ENCODE results near the gene FHL1.

Gene FHL1

GRCh38 chrX:136185401-136186022, 38.2 kb downstream of the FHL1 start:
- no peak for DNase-seq (ENCODE audit: low read depth)

- DNase-seq (ENCODE audit: low read depth), result no peak
Observed at GRCh38 chrX:136186023-136186413, 38.7 kb downstream of the FHL1 start.

DNA sequence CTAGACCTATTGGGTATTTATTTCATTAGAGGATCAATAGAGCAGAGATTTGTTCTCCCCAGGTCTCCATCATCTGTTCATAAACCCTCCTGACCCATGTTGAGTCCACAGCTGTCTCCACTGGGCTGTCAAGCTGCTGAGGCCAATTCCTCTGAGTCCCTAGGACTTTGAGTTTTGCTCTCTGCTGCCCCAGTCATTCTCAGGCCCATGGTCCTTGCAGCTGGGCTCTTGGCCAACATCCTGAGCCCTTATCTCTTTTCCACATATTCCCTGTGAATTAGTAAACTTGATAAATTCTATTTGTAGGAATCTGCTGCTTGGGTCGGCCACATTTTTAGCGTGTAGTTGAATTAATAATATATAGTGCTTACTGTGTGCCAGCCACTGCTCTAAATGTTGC, 41.9 kb downstream of the FHL1 start:
- no peak for DNase-seq (ENCODE audit: low read depth)

DNA sequence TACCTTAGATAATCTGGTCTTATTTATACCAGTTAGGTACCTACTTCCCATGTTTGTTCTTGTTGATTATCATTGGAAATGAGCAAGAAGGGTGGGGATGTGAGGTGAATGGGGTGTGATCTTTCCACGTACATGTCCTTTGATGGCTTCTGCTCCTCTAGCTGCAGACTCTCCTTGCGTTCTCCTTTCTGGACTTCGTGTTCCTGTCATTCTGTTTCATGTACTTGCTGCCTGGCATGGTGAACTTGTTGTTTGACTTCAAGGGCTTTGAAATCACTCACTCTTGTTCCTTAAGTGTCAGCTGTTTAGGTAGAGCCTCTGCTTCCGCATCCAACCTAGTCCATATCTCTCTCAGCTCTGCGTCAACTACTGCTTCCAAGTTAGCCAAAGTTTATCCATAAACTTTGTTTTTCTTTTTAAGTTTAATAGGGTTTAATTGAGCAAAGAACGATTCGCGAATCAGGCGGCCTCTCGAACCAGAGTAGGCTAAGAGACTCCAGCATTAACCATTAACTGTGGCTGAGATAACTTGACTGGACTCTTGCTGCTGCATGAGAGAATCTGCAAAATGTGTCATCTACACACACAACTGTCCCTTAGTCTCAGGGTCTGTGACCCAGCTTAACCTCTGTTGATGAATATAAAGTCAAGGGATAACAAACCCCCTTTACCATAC, 42.8 kb downstream of the FHL1 start:
- DNase-seq (ENCODE audit: low read depth), result no peak

GRCh38 chrX:136191171-136191570, 43.8 kb downstream of the FHL1 start:
- no peak for DNase-seq (ENCODE audit: low read depth)

- DNase-seq (ENCODE audit: low read depth), result no peak
Observed at GRCh38 chrX:136192135-136192534, 44.8 kb downstream of the FHL1 start.

GRCh38 chrX:136192839-136193414, 45.6 kb downstream of the FHL1 start:
- DNase-seq (ENCODE audit: low read depth), result no peak

DNA sequence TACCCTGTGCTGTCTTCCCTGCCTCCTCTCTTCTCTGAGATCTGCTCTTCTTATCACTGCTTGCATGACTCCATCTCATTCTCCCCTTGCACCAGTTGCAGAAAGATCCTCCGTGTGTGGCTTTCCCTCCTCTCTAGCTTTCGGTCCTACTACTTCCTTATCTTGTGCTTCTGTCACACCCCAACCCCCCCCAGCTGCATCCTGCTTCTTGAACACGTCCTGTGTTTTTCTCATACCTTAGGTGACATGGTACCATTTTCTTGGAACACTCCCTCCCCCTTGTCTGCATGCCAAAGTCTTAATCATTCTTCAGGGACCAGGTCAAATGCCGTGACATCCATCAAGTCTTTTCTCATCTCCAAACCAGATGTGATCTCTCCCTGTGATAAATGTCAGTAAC, 46.4 kb downstream of the FHL1 start:
- no peak for DNase-seq (ENCODE audit: low read depth)

DNA sequence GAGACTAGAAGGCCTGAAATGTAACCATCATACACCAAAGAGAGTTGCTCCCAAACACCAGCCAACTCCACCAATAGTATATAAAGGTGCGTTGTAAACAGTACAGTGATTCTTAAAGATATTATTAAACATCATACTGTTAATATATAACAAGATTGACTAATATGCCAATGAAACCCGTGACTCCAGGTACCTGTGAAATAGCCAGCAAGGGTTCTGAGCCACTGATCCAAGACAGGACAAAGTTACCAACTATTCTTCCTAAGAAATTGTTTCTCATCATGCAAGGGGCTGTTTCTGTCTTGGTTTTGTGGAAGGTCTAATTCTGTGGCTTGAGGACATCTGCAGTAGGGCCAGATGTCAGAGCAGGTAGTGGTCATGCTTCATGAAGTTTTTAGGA, 47.2 kb downstream of the FHL1 start:
- DNase-seq (ENCODE audit: low read depth), result no peak

DNA sequence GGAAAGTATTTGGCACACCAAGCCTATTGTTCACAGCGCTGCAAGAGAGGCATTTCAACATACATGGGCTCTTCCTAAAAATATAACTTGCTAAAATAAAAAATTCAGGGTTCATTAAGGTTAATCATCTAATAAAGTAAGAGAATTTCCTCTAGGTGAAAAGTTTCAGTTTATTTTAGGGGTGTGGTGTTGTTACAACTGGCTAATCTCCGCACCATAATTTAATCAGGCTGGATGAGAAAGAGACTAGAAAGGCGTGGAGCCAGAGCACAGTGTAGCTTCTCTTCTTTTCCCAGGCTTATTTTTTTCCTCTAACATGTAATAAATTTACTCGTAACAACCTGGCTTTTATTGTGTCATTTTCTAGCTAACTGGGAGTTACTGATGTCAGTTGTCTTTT, 47.9 kb downstream of the FHL1 start:
- no peak for DNase-seq (ENCODE audit: low read depth)

GRCh38 chrX:136196691-136197155, 49.4 kb downstream of the FHL1 start:
- no peak for DNase-seq (ENCODE audit: low read depth)

- DNase-seq (ENCODE audit: low read depth), result no peak
Observed at GRCh38 chrX:136198010-136198409, 50.7 kb downstream of the FHL1 start.

DNA sequence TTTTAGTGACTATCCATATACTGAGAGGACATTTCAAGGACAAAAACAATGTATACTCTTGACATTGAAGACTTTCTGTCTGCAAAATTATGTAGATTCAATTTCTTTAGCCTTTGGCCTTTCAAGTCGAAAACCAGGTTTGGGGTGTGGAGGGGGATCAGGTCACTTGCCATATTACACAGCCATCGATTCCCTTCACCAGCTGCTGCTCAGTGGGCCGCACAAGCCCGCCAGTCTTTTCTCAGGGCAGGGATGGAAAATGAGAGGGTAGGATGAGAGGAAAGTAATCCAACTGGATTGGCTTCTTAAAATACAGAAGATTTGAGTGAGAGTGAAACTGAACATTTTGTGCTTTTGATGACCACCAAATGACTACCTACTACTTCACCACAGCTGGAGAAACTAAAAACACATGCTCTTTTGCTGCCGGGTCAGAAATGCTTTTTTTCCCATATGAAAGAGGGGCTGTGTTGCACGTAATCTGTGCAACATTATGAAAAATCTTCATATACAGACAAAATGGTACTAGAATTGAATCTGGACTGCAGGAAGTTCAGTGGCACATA, 51.4 kb downstream of the FHL1 start:
- no peak for DNase-seq (ENCODE audit: low read depth)

DNA sequence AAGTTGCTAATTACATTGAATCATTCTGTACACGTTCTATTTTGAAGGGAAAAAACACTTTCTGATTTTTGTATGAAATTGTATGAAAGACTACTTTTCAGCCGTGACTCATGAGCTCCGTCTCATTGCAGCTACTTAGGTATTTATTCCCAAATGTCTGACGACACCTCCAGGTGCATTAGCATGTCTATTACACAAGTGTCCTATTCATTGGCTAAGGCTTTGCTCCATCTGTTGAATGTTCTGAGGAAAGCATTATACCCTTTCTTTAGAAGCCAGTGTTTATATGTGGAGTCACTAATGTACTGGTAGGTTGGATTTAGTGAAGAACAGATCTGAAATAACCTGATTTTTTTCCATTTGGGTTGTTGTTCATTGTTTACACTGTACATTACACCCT, 52.0 kb downstream of the FHL1 start:
- no peak for DNase-seq (ENCODE audit: low read depth)

DNA sequence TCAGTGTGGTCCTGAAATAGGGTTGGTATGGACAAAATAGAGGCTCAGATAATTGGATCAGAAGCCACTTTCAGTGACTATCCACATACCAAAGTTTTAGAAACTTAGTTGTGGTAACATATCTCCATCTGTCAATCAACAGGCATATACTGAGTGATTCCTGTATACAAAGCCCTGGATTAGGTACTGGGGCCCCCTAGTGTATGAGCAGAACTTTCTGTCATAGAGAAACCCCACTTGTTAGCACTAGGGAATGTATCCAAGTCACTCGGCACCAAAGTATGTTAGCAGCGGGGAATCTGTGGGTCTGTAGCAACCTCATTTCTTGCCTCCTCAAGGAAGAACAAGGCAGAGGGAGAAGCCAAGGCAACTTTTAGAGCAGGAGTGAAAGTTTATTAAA, 53.1 kb downstream of the FHL1 start:
- DNase-seq (ENCODE audit: low read depth), result no peak

DNA sequence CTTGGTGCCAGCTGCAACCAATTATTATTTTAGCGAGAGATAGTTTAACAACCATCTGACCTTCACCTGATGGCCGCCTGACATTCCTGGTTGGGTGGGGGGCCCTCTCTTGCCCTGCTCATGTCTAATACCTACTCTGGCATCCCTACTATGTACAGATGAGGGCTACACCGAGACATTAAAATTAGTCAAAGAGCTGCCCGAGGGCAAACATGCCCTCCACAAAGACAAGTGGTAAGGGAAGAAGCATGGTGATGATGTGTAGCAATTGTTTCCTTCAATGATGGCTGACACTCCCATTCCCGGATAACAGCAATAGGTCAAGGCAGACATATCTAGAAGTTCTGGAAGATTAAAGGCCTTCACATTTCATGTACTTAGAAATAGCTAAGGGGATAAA, 54.3 kb downstream of the FHL1 start:
- DNase-seq (ENCODE audit: low read depth), result no peak

- no peak for DNase-seq (ENCODE audit: low read depth)
Observed at GRCh38 chrX:136202889-136203288, 55.6 kb downstream of the FHL1 start.

DNA sequence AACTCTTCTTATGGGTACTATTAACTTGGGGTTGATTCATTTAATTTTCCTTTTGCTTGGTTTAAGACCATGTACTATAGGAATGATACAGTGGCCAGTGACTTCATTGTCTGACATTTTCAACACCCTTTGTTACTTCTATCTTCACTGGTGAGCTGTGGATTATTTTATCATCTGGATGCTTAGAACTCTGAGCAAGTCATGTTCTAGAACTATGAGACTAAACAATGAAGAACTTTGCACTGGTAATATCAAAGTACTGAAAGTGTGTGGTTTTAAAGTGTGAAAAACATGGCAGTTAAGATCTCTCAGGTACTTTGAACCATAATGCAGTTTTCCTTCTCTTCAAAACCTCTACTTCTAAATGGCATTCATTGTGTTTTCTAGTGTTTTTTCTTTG, 56.1 kb downstream of the FHL1 start:
- DNase-seq (ENCODE audit: low read depth), result no peak

- DNase-seq (ENCODE audit: low read depth), result no peak
Observed at GRCh38 chrX:136203951-136204350, 56.6 kb downstream of the FHL1 start.

DNA sequence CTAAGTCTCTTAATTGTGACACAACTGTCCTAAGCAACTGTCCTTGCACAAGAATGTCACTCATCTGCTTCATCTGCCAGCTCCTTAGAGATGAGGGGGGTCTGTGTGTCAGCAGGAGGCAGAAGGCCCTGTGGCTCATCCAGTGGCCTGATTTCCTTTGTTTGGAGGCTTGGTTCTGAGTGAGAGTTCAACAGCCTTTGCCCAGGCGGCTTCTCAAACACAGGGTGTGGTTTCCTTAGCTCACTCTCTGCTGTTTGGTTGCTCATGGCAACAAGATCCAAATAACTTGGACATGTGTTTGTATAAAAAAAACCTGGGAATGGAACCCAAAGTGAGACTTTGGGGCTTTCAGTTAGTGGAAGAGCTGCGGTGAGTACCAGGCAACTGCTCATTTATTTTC, 57.2 kb downstream of the FHL1 start:
- no peak for DNase-seq (ENCODE audit: low read depth)

DNA sequence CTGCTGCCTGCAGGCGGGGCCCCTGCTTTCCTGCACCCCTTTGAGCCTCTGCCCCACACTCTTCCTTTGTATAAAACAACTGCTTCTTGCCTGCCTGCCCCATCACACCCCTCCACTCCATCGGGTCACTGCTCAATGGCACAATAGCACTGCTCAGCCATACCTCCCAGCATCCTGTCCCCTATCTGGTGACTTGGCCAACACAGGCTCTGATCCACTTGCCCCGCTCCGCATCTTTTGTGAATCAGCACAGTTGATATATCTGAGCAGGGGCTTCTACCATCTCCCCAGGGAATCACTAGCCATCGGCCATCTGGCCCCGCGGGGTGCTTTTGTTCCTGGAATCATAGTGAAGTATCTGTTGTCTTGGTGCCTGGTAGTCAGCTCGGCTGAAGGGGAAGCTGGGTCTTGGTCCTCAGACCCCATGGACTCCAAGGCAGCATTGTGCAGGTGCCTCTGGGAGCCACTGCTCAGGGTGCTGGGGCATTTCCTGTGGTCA, 58.6 kb downstream of the FHL1 start:
- DNase-seq (ENCODE audit: low read depth), result no peak

DNA sequence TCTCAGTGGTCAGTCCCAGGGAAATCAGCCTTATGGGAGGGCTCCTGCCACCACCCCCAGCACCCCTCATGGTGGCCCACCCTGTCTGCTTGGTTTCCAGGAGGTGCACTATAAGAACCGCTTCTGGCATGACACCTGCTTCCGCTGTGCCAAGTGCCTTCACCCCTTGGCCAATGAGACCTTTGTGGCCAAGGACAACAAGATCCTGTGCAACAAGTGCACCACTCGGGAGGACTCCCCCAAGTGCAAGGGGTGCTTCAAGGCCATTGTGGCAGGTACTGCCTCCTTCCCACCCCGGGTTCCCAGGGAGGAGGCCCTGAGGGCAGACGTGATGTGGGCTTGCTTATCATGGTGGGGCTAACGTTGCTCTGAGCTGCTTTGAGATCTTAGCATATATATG, 59.6 kb downstream of the FHL1 start:
- no peak for DNase-seq (ENCODE audit: low read depth)

DNA sequence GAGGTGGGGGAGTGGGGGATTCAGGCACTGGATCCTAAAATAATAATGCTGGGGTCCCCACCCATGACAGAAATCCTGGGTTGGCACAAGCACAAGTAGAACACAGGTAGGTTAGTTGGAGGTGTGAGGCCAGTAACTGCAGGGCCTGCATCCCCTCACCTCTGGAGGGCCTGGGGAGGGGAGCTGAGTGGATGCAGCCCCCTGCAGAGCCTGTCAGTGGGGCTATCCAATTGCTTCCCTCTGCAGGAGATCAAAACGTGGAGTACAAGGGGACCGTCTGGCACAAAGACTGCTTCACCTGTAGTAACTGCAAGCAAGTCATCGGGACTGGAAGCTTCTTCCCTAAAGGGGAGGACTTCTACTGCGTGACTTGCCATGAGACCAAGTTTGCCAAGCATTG, 60.2 kb downstream of the FHL1 start:
- DNase-seq (ENCODE audit: low read depth), result no peak
